ENCODE data around the gene TEX38.
"Not testable (repeated sequence)": the region's sequence is repeated elsewhere in the genome, so short reads cannot be mapped to it uniquely, and the experiment has no call there.

The TEX38 gene

DNA sequence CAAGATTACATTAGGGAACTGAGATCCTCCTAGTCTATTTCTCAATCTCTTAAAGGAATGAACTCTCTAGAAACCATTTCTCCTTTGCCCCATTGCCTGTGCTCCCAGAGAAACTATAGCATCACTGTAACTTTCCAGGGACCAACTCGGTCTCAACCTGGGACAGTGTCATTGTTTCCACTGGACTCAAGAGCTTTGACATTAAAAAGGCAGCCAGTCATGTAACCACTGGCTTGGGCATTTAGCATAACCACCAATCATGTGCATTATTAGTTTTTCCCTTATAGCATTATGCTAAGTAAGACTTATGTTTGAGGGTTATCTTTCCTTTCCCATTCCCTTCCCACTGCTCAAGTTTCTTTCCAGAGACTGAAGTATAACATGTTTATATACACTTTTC, 18.2 kb downstream of the TEX38 start:
- DNase-seq, result no peak

DNA sequence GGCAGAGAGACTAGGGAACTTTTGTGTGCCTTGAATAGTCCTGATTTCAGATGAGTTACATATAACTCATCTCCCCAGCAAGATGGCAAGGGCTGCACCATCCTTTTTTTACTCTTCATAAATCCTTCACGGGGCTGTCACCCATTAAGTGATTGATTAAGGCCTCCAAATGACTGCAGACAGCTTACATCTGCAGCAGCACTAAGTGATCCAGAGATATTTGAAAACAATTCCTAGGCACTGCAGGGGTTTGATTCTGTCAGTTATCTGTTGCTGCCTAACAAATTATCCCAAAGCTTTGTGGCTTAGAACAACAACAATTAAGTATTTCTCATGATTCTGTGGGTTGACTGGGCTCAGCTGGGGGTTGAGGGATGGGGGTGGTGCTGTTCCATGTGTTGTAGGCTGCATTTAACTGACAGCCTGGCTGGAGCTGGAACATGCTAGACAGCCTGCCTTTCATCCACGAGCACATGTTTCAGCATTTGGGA, 19.3 kb downstream of the TEX38 start:
- no peak for DNase-seq

DNA sequence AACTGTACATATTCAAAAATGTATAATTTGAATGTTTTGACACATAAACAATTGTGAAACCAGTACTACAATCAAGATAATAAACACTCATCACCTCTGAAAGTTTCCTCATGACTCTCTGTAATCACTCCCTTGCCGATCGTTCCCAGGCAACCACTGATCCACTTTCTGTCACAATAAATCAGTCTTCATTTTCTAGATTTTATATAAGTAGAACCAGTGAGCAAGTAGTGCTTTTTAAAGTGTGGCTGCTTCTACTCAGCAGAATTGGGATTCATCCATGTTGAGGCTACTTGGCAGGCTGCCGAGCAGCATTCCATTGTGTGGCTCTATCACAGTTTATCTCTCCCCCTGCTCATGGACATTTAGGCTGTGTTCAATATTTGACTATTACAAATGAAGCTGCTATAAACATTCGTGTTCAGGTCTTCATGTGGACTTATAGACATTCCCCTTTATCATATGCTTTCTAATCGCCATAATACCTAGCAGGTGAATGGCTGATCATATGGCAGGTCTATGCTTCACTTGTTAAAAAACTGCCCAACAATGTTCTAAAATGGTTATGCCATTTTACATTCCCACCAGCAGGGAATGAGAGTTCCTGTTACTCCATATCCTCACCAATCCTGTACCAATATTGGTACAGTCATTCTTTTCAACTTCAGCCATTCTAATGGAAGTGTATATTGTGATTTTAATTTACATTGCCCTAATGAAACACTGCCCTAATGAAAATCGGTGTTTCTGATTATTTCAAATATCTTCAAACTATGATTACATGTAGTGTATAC, 20.5 kb downstream of the TEX38 start:
- no peak for DNase-seq

DNA sequence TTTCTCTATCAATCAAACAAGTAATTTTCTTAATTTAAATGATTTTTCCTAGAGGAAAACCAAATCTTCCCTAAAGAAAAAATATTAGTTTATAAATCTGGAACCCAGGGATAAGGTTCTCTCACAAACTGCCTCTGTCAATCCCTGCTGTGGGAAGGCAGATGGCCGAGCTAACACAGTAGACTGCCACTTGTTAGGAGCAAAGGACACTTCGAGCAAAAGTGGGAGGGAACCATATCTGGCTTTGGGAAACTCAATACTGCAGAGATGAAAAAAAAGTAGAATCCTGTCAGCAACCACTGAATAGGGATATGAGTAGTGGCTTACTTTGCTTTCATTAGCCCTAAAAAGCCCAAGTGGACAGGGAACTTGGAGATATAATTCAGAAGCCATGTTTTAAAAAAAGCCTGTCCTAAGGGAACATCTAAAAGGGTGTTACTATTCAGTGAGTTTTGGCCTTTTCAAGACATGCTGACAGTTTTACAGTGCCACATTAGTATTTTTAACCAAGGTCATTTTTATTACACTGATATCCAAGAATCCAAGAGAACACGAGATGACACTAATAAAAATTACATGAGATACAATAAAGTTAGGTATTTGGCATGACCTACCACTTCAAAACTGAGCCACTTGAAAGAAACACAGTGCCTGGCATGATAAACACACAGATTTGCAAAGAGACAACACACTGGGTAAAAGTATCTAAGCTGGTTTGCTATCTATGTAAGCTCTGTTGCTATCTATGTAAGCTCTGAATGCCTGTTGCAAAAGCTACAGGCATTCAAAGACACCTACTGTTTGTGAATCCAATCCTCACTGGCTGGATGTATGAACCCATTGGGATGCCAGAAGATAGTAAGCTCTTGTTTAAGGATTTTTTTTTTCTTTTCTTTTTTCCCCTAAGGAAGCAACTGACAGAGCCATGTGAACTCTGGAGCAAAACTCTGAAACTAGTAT, 21.4 kb downstream of the TEX38 start:
- DNase-seq, result no peak

DNA sequence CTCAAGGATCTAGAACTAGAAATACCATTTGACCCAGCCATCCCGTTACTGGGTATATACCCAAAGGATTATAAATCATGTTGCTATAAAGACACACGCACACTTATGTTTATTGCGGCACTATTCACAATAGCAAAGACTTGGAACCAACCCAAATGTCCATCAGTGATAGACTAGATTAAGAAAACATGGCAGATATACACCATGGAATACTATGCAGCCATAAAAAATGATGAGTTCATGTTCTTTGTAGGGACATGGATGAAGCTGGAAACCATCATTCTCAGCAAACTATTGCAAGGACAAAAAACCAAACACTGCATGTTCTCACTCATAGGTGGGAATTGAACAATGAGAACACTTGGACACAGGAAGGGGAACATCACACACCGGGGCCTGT, 23.0 kb downstream of the TEX38 start:
- not testable (repeated sequence) for DNase-seq

DNA sequence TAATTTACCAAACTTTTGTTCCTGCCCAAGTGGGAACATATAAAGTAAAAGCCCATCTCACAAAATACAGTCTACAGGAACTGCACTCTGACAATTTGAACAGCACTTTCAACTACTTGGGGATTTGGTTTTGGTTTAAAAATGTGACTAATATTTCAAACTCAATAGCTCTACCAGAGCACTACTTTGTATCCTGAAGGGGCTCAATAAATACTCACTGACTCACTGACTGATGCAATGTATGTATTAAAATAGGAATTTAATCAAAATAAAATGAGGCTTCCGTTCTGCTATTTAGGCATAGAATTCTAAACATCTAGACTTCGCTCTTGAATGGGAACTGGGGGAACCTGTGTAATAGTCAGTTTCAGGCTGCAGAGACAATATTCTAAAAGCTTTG, 25.4 kb downstream of the TEX38 start:
- DNase-seq, result no peak

DNA sequence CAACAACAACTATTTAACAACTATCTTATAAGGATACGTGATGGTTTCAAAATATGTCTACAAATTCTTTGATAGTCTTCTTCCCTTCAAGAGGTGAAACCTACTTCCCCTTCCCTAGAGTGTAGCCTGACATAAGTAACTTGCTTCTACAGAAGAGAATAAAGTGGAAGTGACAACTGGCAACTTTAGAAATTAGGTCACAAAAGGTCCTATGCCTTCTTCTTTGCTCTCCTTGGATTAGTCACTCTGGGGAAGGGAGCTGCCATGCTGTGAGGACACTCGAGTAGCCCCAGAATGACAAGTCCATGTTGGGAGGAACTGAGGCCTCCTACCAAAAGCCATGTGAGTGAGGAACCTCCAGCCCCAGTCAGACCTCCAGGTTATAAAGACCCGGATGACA, 28.0 kb downstream of the TEX38 start:
- no peak for DNase-seq

DNA sequence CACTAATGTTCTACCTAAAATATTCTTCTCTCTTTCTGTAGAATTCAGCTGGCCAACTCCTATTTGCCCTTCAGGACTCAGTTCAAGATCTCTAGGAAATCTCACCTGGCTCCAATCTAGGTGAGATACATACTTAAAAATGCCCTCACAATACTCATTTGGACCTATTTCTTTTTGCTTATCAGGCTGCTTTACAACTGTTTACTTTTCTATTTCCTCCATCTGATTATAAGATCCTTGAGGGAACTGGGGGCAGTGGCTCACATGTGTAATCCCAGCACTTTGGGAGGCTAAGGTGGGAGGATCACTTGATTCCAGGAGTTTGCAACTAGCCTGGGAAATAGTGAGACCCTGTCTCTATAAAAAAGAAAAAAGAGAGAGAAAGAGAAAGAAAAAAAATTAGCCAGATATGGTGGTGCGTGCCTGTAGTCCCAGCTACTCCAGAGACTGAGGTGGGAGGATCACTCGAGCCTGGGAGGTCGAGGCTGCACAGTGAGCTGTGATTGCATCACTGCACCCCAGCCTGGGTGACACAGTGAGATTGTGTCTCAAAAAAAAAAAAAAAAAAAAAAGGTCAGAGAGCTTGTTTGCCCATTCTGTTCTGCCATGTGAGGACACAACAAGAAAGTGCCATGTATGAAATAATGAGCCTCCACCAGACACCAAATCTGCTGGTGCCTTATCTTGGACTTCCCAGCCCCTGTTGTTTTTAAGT, 32.4 kb downstream of the TEX38 start:
- no peak for DNase-seq

DNA sequence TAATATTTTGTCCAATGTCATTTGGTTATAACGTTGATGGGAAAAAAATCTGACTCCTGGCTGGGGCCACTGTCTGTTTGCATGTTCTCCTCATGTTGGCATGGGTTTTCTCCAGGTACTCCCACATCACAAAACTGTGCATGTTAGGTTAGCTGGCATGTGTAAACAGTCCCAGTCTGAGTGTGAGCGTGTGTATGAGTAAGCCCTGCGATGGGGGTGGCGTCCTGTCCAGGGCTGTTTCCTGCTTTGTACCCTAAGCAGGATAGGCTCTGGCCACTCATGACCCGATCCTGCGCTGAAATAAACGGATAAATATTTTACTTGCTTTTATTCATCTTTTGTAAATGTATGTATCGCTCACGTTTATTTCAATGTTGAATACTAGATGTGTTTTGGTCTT, 33.8 kb downstream of the TEX38 start:
- no peak for DNase-seq

DNA sequence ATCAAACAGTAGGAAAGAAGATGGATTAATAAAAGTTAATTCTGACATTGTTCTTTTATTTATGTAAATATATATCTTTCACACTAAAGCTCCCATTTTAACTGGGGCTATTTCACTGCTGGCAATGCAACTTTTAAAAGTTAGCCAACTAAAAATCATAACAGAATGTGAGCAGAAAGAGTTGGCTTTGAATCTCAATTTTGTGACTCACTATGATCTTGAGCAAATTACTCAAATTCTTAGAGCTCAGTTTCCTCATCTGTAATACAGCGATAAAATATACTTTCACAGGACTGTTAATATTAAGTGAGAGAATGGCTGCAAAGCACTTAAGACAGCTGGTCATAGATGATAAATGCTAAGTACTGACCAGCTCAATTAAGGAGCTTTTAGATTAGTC, 36.5 kb downstream of the TEX38 start:
- no peak for DNase-seq

DNA sequence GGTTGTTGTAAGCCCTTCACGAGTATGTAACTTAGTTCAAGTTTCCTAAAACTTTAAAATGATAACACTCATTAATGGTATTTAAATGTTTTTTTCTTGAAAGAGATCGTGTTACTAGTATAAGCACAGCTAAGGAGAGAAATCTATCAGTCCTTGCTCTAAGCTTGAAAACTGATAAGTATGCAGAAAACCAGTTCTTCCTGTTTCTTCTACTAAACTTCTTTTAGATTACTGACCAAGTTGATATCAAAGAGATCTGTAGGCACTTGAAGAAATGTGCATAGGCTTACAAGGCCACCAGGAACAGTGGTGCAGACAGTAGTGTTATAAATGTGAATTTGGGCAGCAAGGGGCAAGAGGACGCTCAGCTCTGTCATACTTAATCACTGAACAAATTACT, 43.3 kb downstream of the TEX38 start:
- DNase-seq, result no peak

DNA sequence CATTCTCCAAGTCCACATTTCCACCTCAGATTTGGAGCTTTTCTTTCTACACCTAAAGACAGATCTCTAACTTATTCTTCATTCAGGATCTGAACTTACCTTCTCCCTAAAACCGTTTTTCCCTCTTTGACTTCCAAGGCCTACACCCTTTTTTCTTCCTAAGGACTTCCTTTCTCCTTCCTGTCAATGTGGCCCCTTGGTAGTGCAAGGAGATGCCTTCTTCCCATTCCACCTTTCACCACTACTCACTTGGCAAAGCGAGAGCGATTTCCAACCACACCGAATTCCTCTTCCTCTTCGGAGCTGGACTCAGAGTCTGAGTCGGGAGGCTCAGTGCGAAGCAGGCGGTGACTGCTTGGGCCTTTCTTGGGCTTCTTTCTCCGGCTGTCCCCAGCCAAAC, 46.0 kb downstream of the TEX38 start:
- no peak for DNase-seq

DNA sequence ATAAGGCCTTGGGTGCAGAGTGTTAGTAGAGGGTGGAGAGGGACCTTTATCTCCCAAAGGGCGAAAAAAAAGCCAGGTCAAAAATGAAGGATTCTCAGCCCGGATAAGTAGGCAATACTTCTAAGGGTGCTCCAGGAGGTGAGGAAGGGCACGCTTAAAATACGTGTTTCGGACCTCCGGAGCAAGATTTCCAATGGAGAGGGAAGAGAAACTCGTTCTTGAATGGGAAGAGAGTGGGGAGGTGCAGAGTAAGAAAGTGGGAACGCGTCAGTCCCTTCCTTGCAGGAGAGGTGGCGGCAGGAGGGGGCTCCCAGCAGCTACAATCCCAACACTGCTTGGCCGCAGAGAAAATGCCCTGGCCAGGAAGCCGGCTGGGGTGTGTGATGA, 46.7 kb downstream of the TEX38 start:
- no peak for DNase-seq

DNA sequence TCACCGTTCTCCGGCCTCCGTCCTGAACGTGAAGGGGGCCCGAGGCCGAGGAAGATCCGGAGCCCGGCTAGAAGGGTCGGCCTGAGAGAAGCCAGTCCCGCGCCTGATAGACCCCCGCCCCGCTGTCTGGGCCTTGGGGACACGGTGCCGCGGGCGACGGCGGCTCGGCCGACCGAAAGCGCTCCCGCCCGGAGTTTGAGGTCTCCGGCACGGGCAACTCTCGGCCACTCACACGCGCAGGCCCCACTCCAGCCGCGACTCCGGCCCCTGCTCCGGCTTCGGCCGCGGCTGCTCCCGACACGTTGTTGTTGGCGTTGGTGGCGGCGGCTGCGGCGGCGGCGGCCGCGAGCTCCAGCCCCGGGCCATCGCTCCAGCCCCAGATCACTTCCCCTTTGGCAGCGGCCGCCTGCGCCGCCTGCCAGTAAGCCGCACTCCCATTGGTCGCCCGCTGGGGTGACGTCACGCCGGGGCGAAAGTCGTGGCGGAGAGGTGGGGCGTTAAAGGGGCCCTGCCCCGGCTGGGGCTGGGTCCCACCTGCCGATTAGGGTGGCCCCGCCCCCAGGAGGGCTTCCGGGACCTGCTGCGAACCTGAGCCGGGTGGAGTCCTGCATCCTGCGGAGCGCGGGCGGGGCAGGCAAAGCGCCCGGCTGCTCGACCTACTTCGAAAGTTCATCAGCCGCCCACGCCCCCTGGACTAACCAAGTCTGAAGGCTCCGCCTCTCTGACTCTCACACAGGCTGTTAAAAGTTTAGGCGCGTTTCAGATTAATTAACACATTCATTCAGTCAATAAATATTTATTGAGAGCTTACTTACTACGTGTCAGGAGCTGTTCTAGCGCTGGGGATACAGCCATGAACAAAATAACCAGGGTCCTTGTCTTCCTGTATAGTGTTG, 47.3 kb downstream of the TEX38 start, which contains the start of gene EFCAB14:
Gene EFCAB14, minus strand, starts transcription at position 388 of the 896 bp plus-strand sequence. CDS start 1,027 bp downstream, outside the sequence.
- peak; percentile 98 for DNase-seq

DNA sequence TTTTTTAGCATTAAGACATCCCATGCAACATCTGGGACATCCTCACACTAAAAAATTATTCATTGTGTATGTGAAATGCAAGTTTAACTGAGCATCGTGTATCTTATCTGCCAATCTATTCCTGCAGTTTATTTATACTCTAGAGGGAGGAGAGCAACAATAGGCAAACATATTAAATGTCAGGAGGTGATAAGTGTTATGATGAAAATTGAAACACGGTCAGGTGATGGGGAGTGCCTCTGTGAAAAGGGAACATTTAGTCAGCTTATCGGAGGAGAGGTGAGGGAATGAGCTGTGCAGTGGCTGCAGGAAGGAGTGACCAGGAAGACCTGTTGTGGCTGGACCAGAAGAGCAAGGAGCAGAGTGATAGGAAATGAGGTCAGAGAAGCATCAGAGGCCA, 48.0 kb downstream of the TEX38 start:
- no peak for DNase-seq

DNA sequence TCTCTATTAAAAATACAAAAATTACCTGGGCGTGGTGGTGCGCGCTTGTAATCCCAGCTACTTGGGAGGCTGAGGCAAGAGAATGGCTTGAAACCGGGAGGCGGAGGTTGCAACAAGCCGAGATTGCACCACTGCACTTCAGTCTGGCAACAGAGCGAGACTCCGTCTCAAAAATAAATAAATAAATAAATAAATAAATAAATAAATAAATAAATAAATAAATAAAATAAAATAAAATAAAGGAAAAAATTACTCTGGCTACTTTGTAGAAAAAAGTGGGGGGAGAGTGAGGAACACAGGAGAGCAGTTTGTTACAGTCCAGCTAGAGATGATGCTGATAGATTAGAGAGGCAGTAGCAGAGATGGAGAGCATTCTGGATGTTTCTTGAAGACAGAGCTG, 48.7 kb downstream of the TEX38 start:
- DNase-seq, result not testable (repeated sequence)

DNA sequence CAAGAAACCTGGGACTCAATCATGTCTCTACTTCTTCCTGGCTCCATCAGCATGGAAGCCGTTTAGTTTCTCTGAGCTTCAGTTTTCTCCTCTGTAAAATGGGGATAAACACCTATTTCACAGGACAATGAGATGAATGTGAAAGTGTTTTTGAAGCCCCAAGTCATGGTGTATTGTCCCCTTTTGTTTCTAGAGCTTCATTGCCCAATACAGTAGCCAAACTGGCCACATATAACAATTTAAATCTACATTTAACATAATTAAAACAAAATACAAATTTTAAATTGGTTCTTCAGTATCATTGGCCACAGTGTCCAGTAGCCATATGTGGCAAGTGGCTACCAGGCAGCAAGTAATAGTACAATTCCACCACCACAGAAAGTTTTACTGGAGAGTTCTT, 49.5 kb downstream of the TEX38 start:
- DNase-seq, result no peak

DNA sequence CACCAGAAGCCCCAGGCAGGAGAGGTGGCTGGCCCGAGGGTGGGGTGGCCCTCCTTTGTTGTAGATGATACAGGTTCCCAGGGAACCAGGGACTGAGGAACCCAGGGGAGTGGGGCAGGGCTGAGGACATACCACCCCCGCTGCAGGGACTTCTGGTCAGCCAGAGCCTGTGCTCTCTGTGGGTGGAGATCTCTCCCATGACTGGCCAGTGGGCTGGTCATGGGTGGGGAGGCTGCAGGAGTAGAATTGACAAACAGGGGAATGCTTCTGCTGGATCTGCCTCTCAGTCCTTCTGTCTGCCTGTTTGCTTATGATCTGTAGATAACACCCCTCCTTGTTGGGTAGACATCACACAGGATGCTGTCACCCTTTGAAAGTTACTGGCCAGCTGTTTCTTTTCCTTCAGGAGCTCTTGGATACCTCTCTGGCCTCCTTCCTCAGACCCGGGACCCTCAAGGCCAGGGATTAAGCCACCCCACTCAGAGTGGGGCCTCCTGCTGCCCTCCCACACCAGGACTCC, 50.1 kb downstream of the TEX38 start:
- no peak for DNase-seq
